ENCODE measurements around the gene MAPK10. TPM values are rescaled to one million over a fixed set of nuclear protein-coding genes. Genes with fewer than 3 reads are reported as not detected.

MAPK10 gene
- total RNA-seq, 4 donors from 2014 or later: 0.15 to 1.5 (median 0.35) TPM; not detected in 1

GRCh38 chr4:86007042-86007441 lies 352.8 kb downstream of the MAPK10 start:
- ATAC-seq: no peak
- Histone ChIP-seq H3K4me3 (no peak overlapping the region), H3K27me3 (no peaks in the 10 kb centered on the region), H3K9me3 (no peaks in the 10 kb centered on the region), H3K36me3 (no peaks in the 10 kb centered on the region), H3K4me1 (no peaks in the 10 kb centered on the region), H3K27ac (no peak overlapping the region)
- intact Hi-C loops (cut with DNase I; ENCODE audit: low total_unique reads): no loop called here
- in situ Hi-C loops (cut with MboI; ENCODE audit: low sequenced_read_pairs in 4 of 4): no loop called here
- no peak for DNase-seq
- TF ChIP-seq POLR2A (IDR thresholded peaks at IDR 0.05) (no peak), CTCF (IDR thresholded peaks at IDR 0.05 in 4 of 5, conservative IDR thresholded peaks at IDR 0.05 in 1 of 5) (no peak)

GRCh38 chr4:86006057-86006456 lies 353.8 kb downstream of the MAPK10 start:
- no peak for DNase-seq
- peaks cover 0 to 8% of the 10 kb centered on the region in 2 donors for H3K36me3 ChIP-seq
- H3K9me3 ChIP-seq: no peaks in the 10 kb centered on the region
- TF ChIP-seq POLR2A (IDR thresholded peaks at IDR 0.05): no peak
- no peak overlapping the region for H3K4me3 ChIP-seq
- intact Hi-C loops (cut with DNase I; ENCODE audit: low total_unique reads) (no loop called here), in situ Hi-C loops (cut with MboI; ENCODE audit: low sequenced_read_pairs in 4 of 4) (no loop called here)
- no peaks in the 10 kb centered on the region for H3K27me3 ChIP-seq
- no peak for ATAC-seq
- no peak overlapping the region for H3K27ac ChIP-seq
- no peaks in the 10 kb centered on the region for H3K4me1 ChIP-seq

GRCh38 chr4:86004030-86004429 lies 355.8 kb downstream of the MAPK10 start:
- in situ Hi-C loops (cut with MboI; ENCODE audit: low sequenced_read_pairs in 4 of 4): no loop called here
- no peak for DNase-seq
- intact Hi-C loops (cut with DNase I; ENCODE audit: low total_unique reads): no loop called here
- H3K4me3 ChIP-seq: no peak overlapping the region
- ATAC-seq: no peak
- no peak overlapping the region for H3K27ac ChIP-seq
- TF ChIP-seq CTCF (IDR thresholded peaks at IDR 0.05 in 4 of 5, conservative IDR thresholded peaks at IDR 0.05 in 1 of 5) (no peak), POLR2A (IDR thresholded peaks at IDR 0.05) (no peak)
- H3K4me1 ChIP-seq: no peaks in the 10 kb centered on the region
- H3K36me3 ChIP-seq: peaks cover 0 to 8% of the 10 kb centered on the region in 2 donors
- no peaks in the 10 kb centered on the region for H3K27me3 ChIP-seq
- H3K9me3 ChIP-seq: no peaks in the 10 kb centered on the region

GRCh38 chr4:86001591-86001990 lies 358.3 kb downstream of the MAPK10 start:
- ATAC-seq (no peak), DNase-seq (no peak)
- in situ Hi-C loops (cut with MboI; ENCODE audit: low sequenced_read_pairs in 4 of 4) (no loop called here), intact Hi-C loops (cut with DNase I; ENCODE audit: low total_unique reads) (no loop called here)
- no peaks in the 10 kb centered on the region for H3K9me3 ChIP-seq
- H3K4me3 ChIP-seq: no peak overlapping the region
- H3K27me3 ChIP-seq: no peaks in the 10 kb centered on the region
- no peak for TF ChIP-seq CTCF (IDR thresholded peaks at IDR 0.05 in 4 of 5, conservative IDR thresholded peaks at IDR 0.05 in 1 of 5)
- no peak for TF ChIP-seq POLR2A (IDR thresholded peaks at IDR 0.05)
- H3K4me1 ChIP-seq: no peaks in the 10 kb centered on the region
- peaks cover 0 to 8% of the 10 kb centered on the region in 2 donors for H3K36me3 ChIP-seq
- H3K27ac ChIP-seq: no peak overlapping the region

- Histone ChIP-seq H3K27me3 (no peaks in the 10 kb centered on the region), H3K4me1 (no peaks in the 10 kb centered on the region), H3K36me3 (peaks cover 0 to 7% of the 10 kb centered on the region in 2 donors), H3K9me3 (no peaks in the 10 kb centered on the region), H3K4me3 (no peak overlapping the region), H3K27ac (no peak overlapping the region)
- in situ Hi-C loops (cut with MboI; ENCODE audit: low sequenced_read_pairs in 4 of 4): no loop called here
- TF ChIP-seq POLR2A (IDR thresholded peaks at IDR 0.05) (no peak), CTCF (IDR thresholded peaks at IDR 0.05 in 4 of 5, conservative IDR thresholded peaks at IDR 0.05 in 1 of 5) (no peak)
- DNase-seq (no peak), ATAC-seq (no peak)
- intact Hi-C loops (cut with DNase I; ENCODE audit: low total_unique reads): no loop called here
Observed at GRCh38 chr4:85995361-85995760, 364.5 kb downstream of the MAPK10 start.
